ENCODE measurements around the gene C4B.
"Not testable (repeated sequence)": the region's sequence is repeated elsewhere in the genome, so short reads cannot be mapped to it uniquely, and the experiment has no call there.

DNA sequence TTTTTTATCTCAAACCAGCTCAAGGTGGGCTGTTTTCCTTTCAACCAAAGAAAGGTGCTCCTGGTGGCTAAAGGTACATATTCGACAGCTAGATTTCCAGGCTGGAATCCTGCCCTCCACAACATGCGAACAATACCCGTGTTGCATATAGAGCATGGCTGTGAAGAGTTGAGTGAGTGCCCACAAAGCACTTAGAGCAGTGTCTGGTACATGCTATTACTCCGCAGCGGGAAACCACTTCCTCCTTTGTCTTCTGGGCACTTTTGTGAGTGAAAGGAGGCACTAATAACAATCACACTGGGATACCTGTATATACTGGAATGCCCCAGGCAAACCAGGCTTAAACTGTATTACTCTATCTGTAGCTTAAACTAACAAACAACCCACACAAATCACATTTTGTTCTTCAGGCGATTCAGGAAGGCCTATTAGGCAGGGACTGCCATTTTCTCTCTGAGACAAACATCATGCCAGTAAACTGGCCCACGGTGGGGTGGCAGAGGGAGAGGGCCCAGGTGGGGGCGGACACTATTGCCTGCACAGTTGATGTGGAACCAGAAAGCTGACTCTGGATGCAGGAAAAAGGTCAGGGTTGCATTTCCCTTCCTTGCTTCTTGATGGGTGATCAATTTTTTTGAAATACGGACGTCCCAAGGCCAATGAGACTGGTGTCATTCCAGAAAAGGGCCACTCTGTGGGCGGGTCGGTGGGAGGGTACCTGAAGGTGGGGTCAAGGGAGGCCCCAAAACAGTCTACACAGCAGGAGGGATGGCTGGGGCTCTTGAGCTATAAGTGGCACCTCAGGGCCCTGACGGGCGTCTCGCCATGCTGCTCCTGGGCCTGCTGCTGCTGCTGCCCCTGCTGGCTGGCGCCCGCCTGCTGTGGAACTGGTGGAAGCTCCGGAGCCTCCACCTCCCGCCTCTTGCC is 23.3 kb downstream of the C4B start, which contains the start of gene CYP21A2:
- not testable (repeated sequence) for TF ChIP-seq POLR2A (IDR thresholded peaks at IDR 0.05)
- TF ChIP-seq, protein P1, sequence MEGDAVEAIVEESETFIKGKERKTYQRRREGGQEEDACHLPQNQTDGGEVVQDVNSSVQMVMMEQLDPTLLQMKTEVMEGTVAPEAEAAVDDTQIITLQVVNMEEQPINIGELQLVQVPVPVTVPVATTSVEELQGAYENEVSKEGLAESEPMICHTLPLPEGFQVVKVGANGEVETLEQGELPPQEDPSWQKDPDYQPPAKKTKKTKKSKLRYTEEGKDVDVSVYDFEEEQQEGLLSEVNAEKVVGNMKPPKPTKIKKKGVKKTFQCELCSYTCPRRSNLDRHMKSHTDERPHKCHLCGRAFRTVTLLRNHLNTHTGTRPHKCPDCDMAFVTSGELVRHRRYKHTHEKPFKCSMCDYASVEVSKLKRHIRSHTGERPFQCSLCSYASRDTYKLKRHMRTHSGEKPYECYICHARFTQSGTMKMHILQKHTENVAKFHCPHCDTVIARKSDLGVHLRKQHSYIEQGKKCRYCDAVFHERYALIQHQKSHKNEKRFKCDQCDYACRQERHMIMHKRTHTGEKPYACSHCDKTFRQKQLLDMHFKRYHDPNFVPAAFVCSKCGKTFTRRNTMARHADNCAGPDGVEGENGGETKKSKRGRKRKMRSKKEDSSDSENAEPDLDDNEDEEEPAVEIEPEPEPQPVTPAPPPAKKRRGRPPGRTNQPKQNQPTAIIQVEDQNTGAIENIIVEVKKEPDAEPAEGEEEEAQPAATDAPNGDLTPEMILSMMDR (IDR thresholded peaks at IDR 0.05): not testable (repeated sequence)
